GM10248 (cell line): Measurements from ENCODE around the gene WDR19.
"Not testable (repeated sequence)": the region's sequence is repeated elsewhere in the genome, so short reads cannot be mapped to it uniquely, and the experiment has no call there.

Experiments used
- CTCF ChIA-PET: fragments of 300-600 bp; sonication (Branson Sonifier 250); formaldehyde crosslinking; extraction: SDS; loops from one replicate; lab custom pipeline; 2021; ENCODE audit warnings: antibody characterized with exemption; lab: Yijun Ruan, JAX
- POLR2A ChIA-PET: fragments of 350-650 bp; sonication (Branson Sonifier 250); formaldehyde crosslinking; extraction: SDS; loops from one replicate; lab custom pipeline; 2020; ENCODE audit warnings: antibody characterized with exemption; lab: Yijun Ruan, JAX
- DNase-seq: peaks from one replicate; pipeline ENCODE4 v3.0.0; 2012; ENCODE audit errors: extremely low spot score
- TF ChIP-seq, protein P1 (sequence below): IDR thresholded peaks from 2 replicates; pipeline ENCODE4 v1.5.1; 2012; ENCODE audit warnings: mild to moderate bottlenecking, low read depth; ENCODE audit errors: extremely low read depth, missing control alignments, control extremely low read depth

WDR19 gene

DNA sequence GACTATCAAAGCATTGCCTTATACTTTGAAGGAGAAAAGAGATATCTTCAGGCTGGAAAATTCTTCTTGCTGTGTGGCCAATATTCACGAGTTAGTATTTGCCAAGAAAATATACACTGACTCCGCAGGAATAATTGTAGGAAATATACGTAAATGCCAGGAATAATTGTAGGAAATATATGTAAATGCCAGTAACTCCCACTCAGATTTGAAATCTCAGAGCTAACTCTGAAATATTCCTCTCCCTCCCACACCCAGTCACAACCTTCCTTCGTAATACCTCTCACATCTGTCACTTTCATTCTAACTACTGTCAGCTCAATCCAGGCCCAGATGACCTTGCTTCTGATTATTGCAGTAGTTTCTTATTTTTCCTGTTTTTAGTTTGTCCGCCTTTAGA lies 73.5 kb downstream of the WDR19 start:
- POLR2A ChIA-PET = no interaction called here
- DNase-seq = no peak
- CTCF ChIA-PET = interaction anchor here (0.8 to 1.2 kb wide), 2 partner anchors 12 to 30 kb away, joined by 3 to 4 read pairs; no protein-coding TSS in a partner anchor
- TF ChIP-seq, protein P1, sequence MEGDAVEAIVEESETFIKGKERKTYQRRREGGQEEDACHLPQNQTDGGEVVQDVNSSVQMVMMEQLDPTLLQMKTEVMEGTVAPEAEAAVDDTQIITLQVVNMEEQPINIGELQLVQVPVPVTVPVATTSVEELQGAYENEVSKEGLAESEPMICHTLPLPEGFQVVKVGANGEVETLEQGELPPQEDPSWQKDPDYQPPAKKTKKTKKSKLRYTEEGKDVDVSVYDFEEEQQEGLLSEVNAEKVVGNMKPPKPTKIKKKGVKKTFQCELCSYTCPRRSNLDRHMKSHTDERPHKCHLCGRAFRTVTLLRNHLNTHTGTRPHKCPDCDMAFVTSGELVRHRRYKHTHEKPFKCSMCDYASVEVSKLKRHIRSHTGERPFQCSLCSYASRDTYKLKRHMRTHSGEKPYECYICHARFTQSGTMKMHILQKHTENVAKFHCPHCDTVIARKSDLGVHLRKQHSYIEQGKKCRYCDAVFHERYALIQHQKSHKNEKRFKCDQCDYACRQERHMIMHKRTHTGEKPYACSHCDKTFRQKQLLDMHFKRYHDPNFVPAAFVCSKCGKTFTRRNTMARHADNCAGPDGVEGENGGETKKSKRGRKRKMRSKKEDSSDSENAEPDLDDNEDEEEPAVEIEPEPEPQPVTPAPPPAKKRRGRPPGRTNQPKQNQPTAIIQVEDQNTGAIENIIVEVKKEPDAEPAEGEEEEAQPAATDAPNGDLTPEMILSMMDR = no peak

DNA sequence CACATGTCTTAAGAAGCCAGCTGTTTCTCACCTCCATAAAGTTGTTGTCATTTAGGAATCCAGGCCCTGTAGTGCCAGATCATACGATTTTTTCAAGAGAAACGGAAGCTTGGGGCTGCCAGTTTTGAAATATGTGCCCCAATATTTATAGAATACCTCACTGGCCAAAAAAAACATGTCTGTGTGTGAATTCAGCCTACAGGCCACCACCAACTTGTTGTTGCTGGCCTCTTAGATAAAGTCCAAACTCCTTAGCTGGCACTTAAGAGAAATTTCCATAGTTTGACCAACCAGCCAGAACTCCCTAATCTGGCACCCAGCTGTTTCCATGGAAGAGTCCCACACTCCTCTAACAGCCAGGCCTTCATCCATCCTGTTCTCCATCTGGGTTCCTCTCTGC lies 74.1 kb downstream of the WDR19 start:
- DNase-seq = no peak
- POLR2A ChIA-PET = no interaction called here
- TF ChIP-seq, protein P1 = no peak
- CTCF ChIA-PET = interaction anchor here (0.8 to 1.2 kb wide), 3 partner anchors 9 to 31 kb away, joined by 3 to 4 read pairs (median 3); no protein-coding TSS in a partner anchor

DNA sequence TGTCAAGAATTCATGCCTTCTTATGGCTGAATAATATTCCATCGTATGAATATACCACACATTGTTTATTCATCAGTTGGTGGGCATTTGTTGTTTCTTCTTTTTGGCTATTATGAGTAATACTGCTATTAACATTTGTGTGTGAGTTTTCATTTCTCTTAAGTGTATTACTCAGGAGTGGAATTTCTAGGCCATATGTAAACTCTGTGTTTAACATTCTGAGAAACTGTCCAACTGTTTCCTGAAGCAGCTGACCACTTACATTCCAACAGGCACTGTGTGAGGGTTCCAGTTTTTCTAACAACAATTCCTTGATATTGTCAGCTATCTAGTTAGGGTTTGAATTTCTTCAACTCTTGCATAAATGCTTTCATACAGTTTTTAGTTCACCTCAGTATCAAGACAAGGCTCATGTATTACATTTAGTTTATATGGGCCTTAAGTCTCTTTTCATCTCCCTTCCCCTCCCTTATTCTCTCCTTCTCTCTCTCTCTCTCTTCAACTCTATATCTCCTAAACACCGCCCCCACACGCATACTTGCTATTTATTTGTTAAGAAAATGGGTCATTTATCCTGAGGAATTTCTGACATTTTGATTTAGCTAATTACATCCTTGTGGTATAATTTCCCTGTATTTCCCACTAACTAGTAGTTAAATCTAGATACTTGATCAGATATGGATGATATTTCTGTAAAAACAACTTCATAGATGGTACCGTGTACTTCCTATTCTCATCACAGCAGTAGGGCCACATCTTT lies 77.4 kb downstream of the WDR19 start:
- TF ChIP-seq, protein P1 = no peak
- POLR2A ChIA-PET = no interaction called here
- no peak for DNase-seq
- CTCF ChIA-PET = no interaction called here

DNA sequence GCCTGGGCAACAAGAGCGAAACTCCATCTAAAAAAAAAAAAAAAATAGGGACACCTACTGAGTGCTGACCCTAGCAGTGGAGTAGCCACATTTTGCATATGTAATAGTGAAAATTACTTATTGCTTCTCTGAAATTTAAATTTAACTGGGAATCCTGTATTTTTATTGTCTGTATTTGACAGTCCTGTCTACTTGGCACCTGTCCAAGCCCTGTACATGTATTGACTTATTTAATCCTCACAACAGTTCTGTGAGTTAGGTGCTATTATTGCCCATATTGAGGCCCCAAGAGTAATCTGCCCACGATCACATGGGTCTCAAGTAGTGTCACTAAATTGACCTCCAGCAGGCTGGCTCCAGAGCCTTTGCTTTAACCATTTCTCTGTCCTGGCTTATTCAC lies 81.6 kb downstream of the WDR19 start:
- POLR2A ChIA-PET = no interaction called here
- DNase-seq = no peak
- CTCF ChIA-PET = no interaction called here
- TF ChIP-seq, protein P1 = no peak

DNA sequence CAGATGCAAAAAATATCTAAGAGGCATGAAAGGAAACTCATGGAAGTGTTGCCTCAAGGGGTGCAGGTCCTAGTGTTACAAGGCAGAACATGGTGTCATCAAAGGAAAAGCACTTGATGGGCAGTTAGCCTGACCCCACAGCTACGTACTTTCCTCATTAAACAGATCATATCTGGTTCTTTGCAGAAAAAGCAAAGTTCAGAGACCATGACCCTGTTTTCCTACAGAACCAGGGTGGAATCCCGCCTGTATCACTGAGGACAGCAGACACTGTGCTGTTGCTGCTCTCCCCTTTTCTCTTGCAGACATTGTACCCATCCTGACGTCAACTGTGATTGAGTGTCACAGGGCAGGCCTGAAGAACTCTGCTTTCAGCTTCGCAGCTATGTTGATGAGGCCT lies 92.2 kb downstream of the WDR19 start:
- TF ChIP-seq, protein P1 = no peak
- ChIA-PET POLR2A (no interaction called here), CTCF (no interaction called here)
- no peak for DNase-seq

DNA sequence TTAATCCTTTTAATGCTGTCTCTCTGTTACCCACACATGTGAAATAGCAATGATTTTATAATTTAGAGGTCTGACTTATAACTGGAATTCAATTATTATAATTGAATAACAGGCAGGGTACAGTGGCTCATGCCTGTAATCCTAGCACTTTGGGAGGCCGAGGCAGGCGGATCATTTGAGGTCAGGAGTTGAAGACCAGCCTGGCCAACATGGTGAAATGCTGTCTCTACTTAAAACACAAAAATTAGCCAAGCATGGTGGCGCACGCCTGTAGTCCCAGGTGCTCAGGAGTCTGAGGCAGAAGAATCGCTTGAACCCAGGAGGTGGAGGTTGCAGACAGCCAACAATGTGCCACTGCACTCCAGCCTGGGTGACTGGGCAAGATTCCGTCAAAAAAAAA lies 95.3 kb downstream of the WDR19 start:
- DNase-seq, CTCF ChIA-PET, POLR2A ChIA-PET: not testable (repeated sequence)

DNA sequence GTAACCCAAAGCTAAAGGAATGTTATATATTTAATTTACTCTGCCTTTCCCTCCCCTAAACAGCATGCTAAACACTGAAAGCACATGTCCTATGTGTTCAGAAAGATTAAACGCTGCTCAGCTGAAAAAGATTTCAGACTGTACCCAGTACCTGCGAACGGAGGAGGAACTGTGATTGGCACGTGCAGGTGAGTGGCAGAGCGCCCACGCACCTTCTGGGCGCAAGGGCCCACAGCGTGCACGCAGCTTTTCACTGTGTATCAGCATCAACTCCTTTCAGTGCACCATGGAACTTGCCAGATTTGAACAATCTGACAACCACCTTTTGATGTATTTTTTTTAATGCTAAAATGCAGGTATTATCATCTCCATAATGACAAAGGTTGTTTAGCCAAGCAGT lies 96.1 kb downstream of the WDR19 start:
- ChIA-PET POLR2A (no interaction called here), CTCF (no interaction called here)
- TF ChIP-seq, protein P1 = no peak
- no peak for DNase-seq
